KBM-7 (cell line): ENCODE results near the gene STIL.
"Not testable (repeated sequence)": the region's sequence is repeated elsewhere in the genome, so short reads cannot be mapped to it uniquely, and the experiment has no call there.

Experiments
- DNase-seq: peaks from one replicate; pipeline ENCODE4 v3.0.0-alpha.2; 2015
- in situ Hi-C: fragments of 300-500 bp; cut with MboI; formaldehyde crosslinking; loops from 2 replicates; pipeline ENCODE4 v1.14.3; 2020; ENCODE audit warnings: low sequenced_read_pairs, low pct_unique_long_range_greater_than_20kb, mixed read lengths

STIL gene

GRCh38 chr1:47324682-47325081, 10.7 kb upstream of the STIL start:
- no peak for DNase-seq
- in situ Hi-C loops, result no loop called here

DNA sequence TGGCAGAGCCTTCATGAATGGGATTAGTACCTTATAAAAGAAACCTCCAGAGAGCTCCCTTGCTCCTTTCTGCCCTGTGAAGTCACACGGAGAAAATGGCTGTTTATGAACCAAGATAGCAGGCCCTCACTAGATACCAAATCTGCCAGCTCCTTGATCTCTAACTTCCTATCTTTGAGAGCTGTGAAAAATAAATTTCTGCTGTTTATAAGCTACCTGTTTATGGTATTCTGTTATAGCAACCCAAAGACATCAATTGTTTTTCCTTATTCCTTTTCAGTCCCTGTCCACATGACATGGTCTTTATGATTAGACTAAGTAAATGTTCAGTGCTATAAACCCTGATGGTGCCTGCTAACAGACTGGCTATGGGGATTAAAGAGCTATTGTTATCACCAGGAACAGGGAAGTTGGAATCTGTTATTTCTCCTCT, 9.7 kb upstream of the STIL start:
- in situ Hi-C loops, result no loop called here
- peak; percentile 43 for DNase-seq

- DNase-seq, in situ Hi-C loops: not testable (repeated sequence)
These were observed 6.0 kb upstream of the STIL start for GRCh38 chr1:47319968-47320367.

- no peak for DNase-seq
- in situ Hi-C loops, result no loop called here
These were observed 3.9 kb upstream of the STIL start for GRCh38 chr1:47317841-47318240.

- in situ Hi-C loops, result no loop called here
- DNase-seq, result no peak
These were observed 4.5 kb downstream of the STIL start for GRCh38 chr1:47309427-47309826.

DNA sequence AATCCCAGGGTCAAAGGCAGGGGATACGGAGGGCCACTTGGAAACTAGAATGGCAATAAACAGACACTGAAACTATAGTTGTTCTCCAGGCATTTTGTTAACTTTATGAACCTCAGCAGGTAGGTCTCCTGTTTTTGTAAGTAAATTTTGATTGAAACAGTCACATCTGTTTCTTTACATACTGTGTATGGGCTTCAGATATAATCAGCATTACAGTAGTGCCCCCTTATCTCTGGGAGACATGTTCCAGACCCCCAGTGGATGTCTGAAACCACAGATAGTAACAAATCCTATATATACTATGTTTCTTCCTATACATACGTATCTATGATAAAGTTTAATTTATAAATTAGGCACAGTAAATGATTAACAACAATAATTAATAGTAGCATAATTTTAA, 11.5 kb downstream of the STIL start:
- in situ Hi-C loops, result no loop called here
- DNase-seq, result no peak

DNA sequence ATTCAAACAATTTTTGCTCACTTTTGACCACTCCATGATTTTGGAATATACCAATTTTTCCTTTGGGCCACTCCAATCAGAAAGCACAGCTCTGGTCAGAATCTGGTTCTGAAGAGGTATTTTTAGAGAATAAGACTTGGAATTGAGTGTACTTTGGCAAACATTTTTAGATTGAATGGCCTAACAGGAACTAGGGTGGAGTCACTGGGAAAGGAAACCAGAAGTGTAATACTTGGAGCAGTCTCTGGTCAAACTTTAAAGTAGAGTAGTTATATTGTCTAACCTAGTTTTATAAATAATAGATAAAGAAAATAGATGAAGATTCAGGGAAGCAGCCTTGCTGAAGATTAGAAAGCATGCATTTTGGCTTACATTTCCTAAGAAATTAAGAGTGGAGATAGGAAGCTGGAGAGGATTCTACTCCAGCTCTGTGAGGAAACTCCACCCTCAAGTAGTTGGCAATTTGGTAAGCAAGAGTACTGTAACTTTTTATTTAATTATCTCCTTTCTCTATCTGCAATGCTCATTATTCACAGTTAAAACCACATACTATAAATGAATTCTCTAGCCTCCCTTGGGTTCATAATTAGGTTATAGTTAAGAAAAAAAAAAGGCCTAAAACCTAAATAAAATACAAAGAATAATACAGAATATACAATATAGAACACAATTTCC, 15.8 kb downstream of the STIL start:
- in situ Hi-C loops, result no loop called here
- DNase-seq, result no peak

- DNase-seq, result no peak
- in situ Hi-C loops, result no loop called here
These were observed 18.4 kb downstream of the STIL start for GRCh38 chr1:47295579-47295978.

DNA sequence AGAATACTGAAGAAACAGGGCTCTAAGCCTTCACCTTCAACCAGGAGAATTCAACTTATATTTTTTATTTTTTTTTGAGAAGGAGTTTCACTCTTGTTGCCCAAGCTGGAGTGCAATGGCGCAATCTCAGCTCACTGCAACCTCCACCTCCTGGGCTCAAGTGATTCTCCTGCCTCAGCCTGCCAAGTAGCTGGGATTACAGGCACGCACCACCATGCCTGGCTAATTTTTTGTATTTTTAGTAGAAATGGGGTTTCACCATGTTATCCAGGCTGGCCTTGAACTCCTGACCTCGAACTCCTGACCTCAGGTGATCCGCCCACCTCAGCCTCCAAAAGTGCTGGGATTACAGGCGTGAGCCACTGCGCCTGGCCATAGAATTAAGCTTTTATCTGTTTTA, 19.1 kb downstream of the STIL start:
- DNase-seq, in situ Hi-C loops: not testable (repeated sequence)

GRCh38 chr1:47288116-47288515, 25.8 kb downstream of the STIL start:
- in situ Hi-C loops, result not testable (repeated sequence)

GRCh38 chr1:47280142-47280541, 33.8 kb downstream of the STIL start:
- in situ Hi-C loops, result no loop called here
- DNase-seq, result no peak

More at GRCh38 chr1:47288116-47288515, 25.8 kb downstream of the STIL start:
- DNase-seq, result peak; percentile 28

GRCh38 chr1:47276850-47277249, 37.1 kb downstream of the STIL start:
- in situ Hi-C loops, result no loop called here
- no peak for DNase-seq

DNA sequence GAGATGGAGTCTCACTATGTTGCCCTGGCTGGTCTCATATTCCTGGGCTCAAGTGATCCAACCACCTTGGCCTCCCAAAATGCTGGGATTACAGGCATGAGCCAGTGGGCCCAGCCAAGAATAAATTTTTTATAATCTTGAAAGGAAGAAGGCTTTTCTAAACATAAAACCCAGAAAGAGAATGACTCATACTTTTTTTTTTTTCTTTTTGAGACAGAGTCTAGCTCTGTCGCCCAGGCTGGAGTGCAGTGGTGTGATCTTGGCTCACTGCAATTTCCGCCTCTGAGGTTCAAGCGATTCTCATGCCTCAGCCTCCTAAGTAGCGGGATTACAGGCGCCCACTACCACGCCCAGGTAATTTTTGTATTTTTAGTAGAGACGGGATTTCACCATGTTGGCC, 38.1 kb downstream of the STIL start:
- DNase-seq, result not testable (repeated sequence)

GRCh38 chr1:47265529-47265928, 48.4 kb downstream of the STIL start:
- in situ Hi-C loops, DNase-seq: not testable (repeated sequence)

More for the DNA sequence above, 38.1 kb downstream of the STIL start:
- in situ Hi-C loops, result not testable (repeated sequence)

- peak; percentile 80 for DNase-seq
- in situ Hi-C loops, result no loop called here
These were observed 51.0 kb downstream of the STIL start for GRCh38 chr1:47262787-47263413.

DNA sequence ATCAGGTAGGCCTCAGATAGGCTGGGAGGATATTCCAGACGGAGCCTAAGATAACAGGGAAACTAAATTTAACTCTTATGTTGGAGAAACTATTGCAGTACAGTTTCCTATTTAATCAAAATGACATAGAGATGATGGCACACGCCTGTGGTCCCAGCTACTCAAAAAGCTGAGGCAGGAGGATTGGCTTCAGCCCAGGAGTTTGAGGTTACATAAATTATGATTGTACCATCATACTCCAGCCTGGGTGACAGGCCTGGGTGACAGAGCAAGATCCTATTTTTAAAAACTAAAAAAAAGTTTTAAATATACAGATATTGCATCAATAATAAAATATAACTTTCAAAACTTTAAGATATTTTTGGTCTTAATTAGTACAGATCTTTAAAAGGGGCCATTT, 56.7 kb downstream of the STIL start:
- in situ Hi-C loops, result no loop called here
- no peak for DNase-seq

GRCh38 chr1:47252795-47253194, 61.2 kb downstream of the STIL start:
- no peak for DNase-seq
- in situ Hi-C loops, result no loop called here

DNA sequence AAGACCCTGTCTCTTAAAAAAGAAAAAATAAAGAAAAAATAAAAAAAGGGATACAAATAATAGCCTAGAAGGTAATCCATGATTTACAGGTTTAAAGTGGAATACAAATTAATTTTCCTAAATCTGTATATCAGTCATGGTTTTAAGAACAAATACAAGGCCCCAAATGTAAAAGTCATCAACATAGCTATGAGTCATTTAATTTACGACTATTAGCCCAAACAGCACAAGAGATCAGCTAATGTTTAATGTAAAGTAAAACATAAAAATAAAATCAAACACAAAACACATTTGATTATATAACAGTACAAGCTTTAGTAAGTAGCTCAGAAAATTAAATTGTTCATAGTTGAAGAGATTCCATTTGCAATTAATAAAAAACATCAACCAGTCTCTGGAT, 61.6 kb downstream of the STIL start:
- in situ Hi-C loops, result no loop called here

DNA sequence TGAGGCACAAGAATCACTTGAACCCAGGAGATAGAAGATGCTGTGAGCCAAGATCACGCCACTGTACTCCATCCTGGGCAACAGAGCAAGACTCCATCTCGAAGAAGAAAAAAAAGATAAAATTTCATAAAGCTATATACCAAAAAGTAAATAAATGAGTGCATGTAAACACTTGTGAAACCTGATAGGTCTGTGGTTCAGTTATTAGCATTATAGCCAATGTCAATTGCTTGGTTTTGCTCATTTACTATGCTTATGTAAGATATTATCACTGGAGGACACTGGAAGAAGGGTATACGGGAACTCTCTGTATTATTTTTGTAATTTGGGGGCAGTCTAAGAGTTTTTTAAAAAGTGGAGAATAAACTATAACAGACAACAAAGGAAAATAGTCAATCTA, 64.2 kb downstream of the STIL start:
- no peak for DNase-seq
- in situ Hi-C loops, result no loop called here

More for the DNA sequence above, 61.6 kb downstream of the STIL start:
- no peak for DNase-seq

DNA sequence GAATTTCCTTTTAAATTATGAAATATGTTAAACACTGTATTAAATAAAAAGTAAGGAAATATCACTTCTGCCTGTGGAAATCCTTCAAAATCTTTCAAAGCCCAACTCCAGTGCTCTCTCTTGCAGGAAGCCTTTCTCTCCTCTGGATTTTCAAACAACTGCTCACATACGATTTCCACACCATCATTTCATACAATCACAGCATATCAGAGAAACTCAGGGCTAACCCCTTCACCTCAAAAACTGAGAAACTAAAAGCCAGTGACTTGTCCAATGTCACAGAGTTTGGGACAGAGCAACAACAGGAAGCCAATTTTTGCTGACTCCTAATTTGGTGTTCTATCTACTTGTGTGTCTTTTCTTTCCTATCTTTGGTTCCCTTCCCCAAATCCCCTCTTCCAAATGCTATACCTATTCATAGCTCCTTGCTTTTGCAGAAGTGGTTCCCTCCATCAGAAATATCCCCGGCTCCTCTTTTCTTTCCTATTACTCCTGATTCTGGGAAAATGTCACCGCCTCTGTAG, 69.5 kb downstream of the STIL start:
- DNase-seq, result no peak
- in situ Hi-C loops, result no loop called here

GRCh38 chr1:47243910-47244309, 70.0 kb downstream of the STIL start:
- no peak for DNase-seq
- in situ Hi-C loops, result no loop called here
